Activated T-helper 1 cell treated with Interleukin-2 at 50 U/mL for 16 hours (primary cell): ENCODE measurements around the gene ABCG8.

Experiments
- DNase-seq: peaks from one replicate; pipeline ENCODE4 v3.0.0-alpha.2; 2020; ENCODE audit warnings: low read depth

ABCG8 gene

GRCh38 chr2:43924463-43924862 is 85.7 kb downstream of the ABCG8 start:
- no peak for DNase-seq

- no peak for DNase-seq
Measured at GRCh38 chr2:43925431-43925830, 86.7 kb downstream of the ABCG8 start.

- DNase-seq = no peak
Measured at GRCh38 chr2:43927442-43927841, 88.7 kb downstream of the ABCG8 start.

GRCh38 chr2:43931293-43931692 is 92.5 kb downstream of the ABCG8 start:
- DNase-seq = no peak
